GM21528 (cell line): ENCODE measurements around the gene TEX30.

ENCODE experiments used
- ATAC-seq: cut with Tn5 transposase; IDR thresholded peaks from one replicate; pipeline ENCODE4 v1.9.1; 2021; ENCODE audit warnings: mild to moderate bottlenecking, moderate library complexity; ENCODE audit not compliant: unreplicated experiment, low FRiP score

Gene TEX30

DNA sequence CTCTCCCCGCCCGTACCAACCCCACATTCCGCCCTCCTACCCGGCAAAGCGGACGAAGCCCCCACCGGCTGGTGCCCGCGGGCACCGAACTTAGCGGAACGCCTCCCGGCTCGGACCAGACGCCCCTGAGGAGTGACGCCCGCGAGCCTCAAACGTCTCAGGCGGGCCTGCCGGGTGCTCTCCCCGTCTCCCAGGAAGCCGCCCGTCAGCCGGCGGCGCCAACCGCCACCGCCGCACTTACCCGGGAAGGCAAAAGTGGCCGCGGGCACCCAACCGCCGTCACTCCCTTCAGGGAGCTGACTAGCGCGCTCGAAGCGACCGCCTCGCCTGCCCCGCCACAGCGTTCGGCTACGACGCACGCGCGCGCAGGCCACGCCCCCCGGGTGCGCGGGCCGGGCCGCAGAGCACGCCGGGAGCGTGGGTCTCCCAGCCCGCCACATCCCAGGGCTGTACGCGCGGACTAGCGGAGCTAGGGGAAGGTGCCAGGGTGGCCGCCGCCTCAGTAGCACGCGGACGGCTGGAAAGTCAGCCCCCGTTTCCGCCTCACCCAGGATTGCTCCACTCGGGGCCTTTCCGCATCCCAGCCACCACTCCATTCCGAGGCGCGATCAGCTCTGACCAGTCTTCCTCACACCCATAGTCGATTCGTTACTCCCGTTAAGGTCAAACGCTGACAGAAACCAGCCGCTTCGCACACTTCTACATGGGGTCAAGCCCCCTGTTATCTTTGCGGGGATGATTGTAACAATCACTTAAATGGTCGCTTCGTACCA lies at the start of gene TEX30:
Gene TEX30, minus strand, starts transcription at position 346 of the 773 bp plus-strand sequence. CDS start 3,760 bp downstream, outside the sequence.
- peak; percentile 94 for ATAC-seq

DNA sequence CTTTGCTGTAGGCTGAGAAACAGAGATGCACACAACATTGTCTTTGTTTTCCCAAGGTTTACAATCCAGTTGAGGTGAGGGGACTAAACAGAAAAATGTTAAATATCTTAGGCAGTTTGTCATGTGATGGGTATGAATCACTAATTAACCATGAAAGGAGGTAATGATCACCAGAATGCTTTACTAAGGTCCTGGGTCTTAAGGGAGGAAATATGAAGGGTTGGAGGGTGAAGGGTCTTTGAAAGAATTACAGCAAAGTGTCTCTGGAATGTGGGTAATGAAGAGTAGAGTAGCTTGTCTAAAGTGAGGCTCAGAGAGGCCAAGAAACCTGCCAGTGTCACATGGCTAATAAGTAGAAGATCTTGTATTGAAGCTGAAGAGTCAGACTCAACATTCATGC lies 44.3 kb upstream of the TEX30 start:
- no peak for ATAC-seq

DNA sequence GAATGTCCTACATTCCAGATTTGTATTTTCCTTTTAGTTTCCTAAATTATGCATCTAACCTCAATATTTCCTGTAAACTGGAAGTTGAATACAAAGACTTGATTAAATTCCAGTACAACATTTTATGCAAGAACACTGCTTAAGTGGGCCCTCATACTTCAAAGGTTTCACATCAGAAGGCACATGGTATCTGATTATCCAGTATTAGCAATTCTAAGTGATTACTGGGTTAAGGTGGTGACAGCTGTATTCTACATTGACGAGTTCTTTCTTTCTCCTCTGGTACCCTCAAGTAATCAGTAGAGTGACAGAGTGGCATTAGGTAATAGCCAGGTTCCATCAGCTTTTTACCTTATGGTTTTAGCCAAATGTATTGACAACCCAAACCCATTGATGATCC lies 43.7 kb upstream of the TEX30 start:
- no peak for ATAC-seq

DNA sequence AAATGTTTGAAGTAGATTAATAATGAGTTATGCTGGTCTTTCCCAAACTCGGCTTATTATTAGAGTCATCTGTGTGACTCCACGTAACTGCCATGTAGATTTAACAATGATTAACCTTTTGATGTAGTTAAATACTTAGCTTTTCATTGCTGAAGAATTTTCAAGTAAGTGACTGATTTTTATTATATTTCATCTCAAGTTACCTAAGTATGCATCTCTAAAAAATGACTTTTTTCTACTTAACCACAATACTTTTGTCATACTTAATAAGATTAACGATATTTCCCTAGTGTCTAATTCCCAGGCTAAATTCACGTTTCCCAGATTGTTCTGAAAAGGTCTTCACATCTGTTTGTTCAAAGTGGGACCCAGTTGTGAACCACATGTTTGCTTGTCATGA lies 43.1 kb upstream of the TEX30 start:
- ATAC-seq: no peak

DNA sequence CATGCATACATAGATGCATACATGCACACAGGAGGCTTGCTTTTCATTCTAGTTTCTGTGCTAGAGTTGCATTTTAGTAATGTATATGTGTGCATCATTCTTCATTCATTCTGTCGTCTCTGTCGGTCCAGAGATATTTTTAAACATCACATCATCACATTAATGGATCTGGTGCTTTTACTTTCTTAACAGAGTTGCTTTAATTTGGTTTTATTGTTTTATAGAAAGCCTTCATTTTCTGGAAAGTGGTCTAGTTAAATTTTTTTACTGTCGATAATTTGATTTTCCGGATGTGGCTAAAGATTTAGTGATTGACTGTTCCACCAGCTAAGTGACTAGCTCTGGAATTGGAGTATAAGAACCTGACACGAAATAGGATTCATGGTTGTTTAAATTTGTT lies 42.2 kb upstream of the TEX30 start:
- ATAC-seq: no peak

DNA sequence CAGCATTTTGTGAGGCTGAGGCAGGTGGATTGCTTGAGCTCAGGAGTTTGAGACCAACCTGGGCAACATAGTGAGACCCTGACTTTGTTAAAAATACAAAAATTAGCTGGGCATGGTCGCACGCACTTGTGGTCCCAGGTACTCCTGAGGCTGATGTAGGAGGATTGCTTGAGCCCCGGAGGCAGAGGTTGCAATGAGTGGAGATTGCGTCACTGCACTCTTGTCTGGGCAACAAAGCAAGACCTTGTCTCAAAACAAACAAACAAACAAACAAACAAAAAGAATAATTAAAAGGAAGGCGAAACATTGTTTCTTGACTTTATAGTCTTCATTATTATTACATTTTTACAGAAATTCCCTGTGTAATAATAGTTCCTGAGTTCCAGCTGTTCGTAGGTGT lies 41.2 kb upstream of the TEX30 start:
- no peak for ATAC-seq

DNA sequence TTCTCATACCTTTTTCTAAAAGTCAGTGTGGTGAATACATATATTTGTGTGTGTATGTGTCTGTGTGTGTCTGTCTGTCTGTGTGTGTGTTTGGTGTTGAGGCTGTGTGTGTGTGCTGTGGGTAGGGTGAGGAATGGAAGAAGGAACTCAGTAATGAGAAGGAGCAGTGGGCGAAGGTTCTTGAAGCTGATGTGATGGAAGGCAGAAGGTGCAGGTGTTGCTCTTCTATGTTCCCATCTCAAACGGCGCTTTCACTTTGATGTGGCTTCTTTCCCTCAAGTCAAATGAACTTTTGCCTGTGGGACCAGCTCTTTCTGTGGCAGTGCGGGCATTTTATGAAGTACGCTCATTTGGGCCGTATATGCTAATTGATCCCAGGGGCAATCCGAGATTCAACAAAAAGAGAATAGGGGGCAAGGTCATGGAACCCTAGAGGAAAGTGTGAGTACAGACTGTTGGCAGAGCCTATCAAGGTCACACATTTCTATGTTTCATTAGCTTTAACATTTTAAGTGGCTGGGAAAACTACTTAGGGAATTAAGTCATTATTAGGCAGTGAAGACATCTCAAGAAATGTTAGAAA lies 40.5 kb upstream of the TEX30 start:
- no peak for ATAC-seq

DNA sequence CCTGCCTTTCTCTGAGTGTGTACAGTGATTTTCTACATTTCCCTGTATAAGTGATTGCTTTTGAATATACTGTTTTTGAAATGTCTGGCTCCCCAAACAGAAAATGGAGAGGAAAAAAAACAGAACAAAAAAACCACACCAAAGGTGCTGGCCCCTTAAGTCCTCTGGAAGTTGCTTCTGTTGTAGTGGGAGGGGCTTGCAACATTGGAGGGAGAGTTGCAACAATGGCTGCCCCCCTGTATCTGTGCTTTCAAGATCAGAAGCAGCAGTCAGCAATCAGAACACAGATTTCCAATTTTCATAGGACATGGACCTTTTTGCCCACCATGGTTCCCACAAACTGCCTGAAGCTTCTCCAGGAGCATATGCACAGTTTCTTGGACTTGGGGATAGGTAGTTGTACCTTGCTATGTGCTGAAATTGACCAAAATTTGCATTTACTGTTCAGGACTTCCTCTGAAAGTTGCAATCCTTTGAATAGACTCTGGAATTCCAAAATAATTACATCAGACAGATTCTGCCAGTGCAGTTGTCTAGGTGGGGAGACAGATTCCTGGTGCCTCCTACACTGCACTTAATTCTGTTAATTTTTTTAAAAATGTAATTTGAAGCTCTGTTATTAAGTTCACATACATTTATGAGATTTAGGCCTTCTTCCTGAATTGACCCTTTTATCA lies 39.2 kb upstream of the TEX30 start:
- ATAC-seq: no peak

DNA sequence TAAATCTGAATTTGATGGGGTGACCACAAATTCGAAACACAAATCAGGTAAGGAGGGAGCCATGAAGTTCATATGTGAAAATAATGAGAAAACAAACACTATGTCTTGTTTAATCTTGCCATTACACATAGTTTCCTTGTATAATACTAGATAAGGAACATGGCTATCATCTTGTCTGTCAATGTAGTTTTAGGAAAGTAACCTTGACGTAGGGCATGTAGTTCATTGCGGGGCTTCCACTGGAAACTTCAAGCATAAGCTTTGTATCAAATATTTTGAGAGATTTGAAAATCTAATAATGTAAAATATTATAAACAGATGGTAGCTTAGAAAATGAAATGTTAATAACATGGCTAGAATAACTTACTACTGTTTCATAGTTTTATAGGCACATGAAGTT lies 34.1 kb upstream of the TEX30 start:
- no peak for ATAC-seq

DNA sequence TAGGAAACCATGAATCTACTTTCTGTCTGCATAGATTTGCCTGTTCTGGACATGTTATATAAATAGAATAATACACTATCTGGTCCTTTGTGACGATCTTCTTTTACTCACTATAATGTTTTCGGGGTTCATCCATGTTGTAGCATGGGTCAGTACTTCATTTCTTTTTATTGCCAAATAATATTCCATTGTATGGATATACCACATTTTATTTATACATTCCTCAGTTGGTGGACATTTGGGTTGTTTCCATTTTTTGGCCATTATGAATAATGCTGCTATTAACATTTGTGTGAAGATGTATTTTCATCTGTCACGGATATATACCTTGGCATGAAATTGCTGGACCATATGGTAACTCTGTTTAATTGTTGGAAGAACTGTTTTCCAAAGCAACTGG lies 32.1 kb upstream of the TEX30 start:
- ATAC-seq: no peak

DNA sequence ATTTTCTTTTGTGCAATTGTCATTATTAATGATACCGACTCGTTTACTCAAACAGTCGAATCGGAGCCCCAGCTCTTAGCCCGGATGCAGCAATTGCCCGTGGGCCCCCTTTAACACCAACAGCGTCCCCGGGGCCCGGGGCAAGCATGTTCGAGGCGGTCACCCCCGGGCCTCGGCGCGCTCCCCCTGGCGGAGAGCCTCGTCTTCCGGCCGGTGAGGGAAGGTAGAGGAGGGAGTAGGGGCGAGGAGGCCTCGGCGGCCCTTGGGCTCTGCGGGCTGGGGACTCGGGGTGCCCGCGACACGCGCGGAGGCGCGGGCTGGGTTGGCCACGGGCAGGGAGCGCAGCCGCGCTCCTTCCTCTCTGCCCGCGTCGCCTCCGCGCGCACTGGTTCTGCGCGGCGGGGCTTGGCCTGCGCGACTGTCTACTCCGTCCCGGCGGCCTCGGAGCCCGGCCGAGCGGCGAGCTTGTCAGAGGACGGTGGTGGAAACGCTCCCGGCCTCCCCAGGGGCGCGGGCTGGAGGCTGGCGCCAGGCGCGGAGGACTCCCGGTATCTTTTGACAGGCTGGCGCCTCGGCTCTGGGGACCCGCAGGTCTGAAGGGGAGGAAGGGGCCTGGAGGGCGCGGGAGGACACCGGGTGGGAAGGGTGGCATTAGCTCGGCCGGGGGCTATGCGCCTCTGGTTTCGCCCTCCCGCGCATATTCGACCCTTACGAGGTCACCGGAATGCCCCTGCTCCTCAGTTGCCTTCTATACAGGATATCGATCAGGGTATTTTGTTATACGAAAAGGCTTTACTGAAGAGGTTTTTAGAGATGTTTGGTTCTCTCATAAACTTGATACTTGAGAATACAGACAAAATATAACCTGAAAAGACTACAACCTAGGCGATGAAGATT lies 26.8 kb upstream of the TEX30 start:
- peak; percentile 84 for ATAC-seq

DNA sequence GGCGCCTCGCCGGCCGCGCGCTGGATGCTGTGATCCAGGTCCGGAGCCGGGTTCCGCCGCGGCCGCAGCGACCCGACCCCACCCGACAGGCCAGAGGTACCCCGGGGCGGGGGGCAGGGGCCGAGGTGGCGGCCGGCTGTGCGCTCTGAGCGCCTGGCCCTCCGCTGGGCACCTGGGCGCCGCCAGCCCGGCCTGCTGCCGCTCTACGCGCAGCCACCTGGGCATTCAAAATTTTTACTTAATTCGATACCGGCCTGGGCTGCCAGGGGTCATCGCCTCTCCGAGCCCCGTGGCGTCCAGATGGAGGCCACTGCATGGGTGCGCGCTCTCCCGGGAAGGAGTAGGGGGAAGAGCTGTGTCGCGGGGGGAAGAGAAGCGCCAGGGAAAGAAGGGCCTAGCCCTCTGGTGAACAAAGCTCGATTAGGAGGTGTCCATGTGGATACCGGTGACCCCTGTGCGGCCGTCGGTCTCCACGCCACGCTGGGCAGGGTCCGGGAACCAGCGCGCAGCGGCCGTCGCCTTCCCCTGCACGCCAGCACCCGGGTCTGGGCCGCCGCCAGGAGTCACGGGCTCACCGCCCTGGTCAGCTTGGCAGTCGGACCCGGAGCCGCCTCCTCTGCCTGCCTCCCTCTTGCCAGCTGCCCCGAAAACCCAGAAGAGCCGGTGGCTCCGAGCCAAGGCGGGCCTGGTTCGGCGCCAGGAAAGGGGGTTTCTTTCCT lies 26.0 kb upstream of the TEX30 start:
- ATAC-seq: peak; percentile 15

DNA sequence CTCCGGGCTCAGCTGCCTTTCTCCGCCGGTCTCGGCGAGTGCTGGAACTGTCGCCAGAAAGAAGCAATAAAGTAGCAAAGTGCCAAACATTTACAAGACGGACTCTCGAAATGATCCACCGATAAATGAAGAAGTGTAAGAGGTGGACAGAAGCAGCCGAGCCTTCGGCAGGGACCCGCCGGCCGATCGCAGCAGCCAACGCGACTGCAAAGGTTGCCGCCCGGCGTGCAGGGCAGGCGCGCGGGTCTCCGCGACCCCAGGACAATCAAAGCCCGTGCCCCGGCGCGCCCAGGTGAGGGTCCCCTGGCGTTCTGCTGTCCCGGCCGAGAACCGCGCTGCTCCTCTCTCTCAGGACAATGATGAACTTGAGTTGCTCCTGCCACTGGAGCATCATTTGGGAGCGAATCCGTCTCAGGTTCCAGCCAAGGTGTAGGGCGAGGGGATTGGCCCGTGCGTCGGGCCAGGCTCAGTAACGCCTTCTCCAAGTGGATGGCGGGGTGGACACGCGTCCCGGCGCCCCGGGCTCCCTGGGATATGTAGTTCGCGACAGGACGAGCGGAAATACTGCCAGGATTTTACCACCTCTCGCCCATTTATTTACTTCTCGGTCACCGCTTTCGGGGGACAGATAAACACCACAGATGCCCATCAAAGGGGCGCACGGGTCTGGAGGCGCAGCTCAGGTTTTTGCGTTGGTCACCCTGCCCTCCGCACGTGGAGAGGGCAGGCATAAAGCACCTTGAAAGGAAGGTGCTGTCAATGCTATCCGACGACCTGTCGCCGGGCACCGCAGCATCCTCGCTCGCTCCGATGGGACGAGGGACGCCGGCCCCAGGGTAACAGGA lies 25.2 kb upstream of the TEX30 start, which contains the start of the genes BIVM and POGLUT2:
Gene BIVM, plus strand, starts transcription at position 539 of the 845 bp plus-strand sequence. CDS start 8,149 bp downstream, outside the sequence.
Gene POGLUT2, minus strand, starts transcription at position 396 of the 845 bp plus-strand sequence. Its CDS starts 306 bp downstream, at position 90.
- peak; percentile 88 for ATAC-seq

DNA sequence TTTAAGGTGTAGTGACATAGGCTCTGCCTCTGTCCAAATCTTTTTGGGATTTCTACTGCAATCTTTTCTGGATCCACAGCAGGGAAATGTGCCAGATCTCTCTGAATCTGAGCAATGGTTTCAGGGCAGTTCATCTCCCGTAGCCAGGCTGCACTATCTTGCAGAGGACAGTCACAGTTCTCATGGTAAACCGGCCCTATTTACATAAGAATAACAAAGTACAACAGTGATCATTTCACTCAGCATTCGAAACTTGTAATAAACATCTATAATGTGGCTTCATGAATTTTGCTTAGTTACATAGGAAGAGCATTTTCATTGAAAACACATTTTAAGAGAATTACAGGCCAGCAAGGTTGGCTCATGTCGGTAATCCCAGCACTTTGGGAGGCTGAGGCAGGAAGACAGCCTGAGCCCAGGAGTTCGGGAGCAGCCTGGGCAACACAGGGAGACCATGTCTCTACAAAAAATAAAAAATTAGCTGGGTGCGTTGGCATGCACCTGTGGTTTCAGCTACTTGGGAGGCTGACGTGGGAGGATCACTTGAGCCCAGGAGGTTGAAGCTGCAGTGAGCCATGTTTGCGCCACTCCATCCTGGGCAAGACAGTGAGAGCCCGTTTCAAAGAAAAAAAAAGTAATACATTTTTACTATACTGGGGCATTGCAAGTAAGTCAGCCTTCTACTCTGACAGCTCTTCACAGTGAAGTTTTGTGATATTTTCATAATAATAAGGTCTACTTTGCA lies 20.2 kb upstream of the TEX30 start:
- no peak for ATAC-seq

DNA sequence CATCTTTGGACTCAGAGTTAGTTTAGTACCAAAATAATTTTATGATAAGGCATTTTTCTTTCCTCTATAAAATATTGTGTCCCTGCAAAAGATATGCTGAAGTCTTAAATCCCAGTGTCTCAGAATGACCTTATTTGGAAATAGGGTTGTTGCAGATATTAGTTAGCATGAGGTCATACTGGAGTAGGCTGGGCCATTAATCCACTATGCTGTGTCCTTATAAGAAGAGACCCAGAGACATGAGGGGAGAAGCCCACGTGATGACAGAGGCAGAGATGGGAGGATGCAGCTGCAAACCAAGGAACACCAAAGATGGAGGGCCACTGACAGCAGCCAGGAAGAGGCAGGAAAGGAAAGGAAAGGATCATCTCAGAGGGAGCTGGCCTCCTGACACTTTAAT lies 18.8 kb upstream of the TEX30 start:
- ATAC-seq: no peak

DNA sequence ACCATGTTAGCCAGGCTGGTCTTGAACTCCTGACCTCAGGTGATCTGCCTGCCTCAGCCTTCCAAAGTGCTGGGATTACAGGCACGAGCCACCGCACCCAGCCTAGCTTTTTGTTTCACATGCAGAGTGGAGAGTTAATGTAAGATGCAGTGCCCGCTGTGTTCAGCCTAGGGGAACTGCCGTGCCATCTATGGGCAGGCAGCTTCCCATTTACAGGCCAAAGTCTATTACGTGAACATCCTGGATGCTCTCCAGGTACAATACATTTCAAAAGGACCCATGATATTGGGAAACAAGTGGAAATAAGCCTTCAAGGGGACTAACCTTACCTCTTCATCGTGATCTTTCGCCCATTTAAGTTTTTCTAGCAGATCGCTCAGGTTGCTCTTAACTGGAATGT lies 15.1 kb upstream of the TEX30 start:
- no peak for ATAC-seq

DNA sequence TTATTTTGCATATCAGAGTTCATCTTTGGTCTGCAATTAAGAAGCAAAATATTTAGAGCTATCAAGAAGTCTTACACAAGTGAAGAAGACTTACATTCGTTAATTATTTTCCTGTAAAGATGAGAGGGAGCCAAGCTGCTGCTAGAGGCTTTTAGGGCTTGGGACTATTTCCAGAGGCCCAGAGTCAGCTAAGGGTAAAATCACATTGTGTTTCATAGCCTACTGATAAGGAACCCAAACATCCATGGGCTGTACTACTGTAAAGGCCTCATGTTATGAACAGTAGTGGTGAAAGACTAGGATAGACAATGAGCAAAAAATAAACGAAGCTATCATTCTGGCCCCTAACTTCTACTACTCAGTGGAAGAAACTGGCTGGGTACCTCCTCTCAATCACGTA lies 10.9 kb upstream of the TEX30 start:
- no peak for ATAC-seq

DNA sequence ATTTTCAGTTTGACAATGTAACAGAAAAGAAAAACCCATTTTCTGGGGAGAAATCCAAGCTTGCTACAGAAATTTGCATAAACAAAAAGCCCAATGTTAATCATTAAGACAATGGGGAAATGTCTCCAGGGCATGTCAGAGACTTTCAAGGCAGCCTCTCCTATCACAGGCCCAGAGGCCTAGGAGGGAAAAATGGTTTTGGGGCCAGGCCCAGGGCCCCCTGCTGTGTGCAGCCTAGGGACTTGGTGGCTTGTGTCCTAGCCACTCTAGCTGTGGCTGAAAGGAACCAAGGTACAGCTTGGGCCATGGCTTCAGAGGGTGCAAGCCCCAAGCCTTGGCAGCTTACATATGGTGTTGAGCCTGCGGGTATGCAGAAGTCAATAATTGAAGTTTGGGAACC lies 8.0 kb upstream of the TEX30 start:
- ATAC-seq: no peak
